ENCODE data around the gene CHRM2.

GRCh38 chr7:137032436-137032835, 164.0 kb downstream of the CHRM2 start:
- TF ChIP-seq CTCF (IDR thresholded peaks at IDR 0.05): no peak
- no peak for TF ChIP-seq POLR2A (IDR thresholded peaks at IDR 0.05)

Measured in thyroid gland (tissue), 4 donors.